Activated B cell treated with CpG ODN at 0.5 μM for 24 hours (primary cell): ENCODE measurements around the gene TMEM150C. TPM values are rescaled to one million over a fixed set of nuclear protein-coding genes. Genes with fewer than 3 reads are reported as not detected.

Experiments used
- ATAC-seq: fragments of 200-7000 bp; cut with Tn5 transposase; one replicate; pipeline ENCODE4 v1.10.0; 2021; ENCODE audit warnings: low read depth, mild to moderate bottlenecking, moderate library complexity
- CTCF ChIA-PET: fragments of 350-600 bp; sonication (Branson Sonifier 250); formaldehyde crosslinking; loops from one replicate; lab custom pipeline; 2021; ENCODE audit warnings: antibody characterized with exemption; lab: Charles Lee
- POLR2A ChIA-PET: fragments of 350-600 bp; sonication (Branson Sonifier 250); formaldehyde crosslinking; loops from one replicate; lab custom pipeline; 2021; ENCODE audit warnings: antibody characterized with exemption; lab: Charles Lee
- DNase-seq: peaks from one replicate; pipeline ENCODE4 v3.0.0; 2022
- H3K27ac Mint-ChIP-seq: one replicate; pipeline ENCODE4 v1.8.0; 2020; ENCODE audit warnings: mixed read lengths
- H3K27me3 Mint-ChIP-seq: one replicate; pipeline ENCODE4 v1.8.0; 2021; ENCODE audit warnings: mixed read lengths
- H3K36me3 Mint-ChIP-seq: one replicate; pipeline ENCODE4 v1.8.0; 2021; ENCODE audit warnings: low read depth, mixed read lengths
- H3K4me1 Mint-ChIP-seq: one replicate; pipeline ENCODE4 v1.8.0; 2021; ENCODE audit warnings: mixed read lengths
- H3K4me3 Mint-ChIP-seq: one replicate; pipeline ENCODE4 v1.8.0; 2020; ENCODE audit warnings: mild to moderate bottlenecking, mixed read lengths
- H3K9me3 Mint-ChIP-seq: one replicate; pipeline ENCODE4 v1.8.0; 2020; ENCODE audit warnings: mixed read lengths
- intact Hi-C: fragments of 100-400 bp; cut with micrococcal nuclease; formaldehyde crosslinking; loops from one replicate; pipeline ENCODE4 v1.15.1; 2024
- total RNA-seq: library from RNA; stranded (reverse); gene quantifications from 2 replicates; pipeline ENCODE4 v1.2.3, GENCODE V29; 2022
- TF ChIP-seq, protein P1 (sequence below): fragments of 200-600 bp; IDR thresholded peaks from one replicate; pipeline ENCODE4 v1.8.0; 2022; ENCODE audit warnings: antibody characterized with exemption, mild to moderate bottlenecking

TMEM150C gene
- total RNA-seq, 1 donor from 2014 or later: not detected

DNA sequence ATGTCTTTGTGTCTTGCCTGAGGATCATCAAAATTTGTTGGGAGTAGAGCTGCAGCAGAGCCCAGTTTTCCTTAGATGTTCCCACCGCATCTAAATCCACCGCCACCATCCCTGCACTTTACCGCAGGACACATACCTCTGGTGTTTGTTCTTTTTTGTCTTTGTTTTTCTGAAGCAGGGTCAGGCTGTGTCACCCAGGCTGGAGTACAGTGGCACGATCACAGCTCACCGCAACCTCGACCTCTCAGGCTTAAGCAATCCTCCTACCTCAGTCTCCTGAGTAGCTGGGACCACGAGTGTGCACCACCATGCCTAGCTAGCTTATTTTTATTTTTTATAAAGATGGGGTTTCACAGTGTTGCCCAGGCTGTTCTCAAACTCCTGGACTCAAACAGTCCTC lies 126.8 kb downstream of the TMEM150C start:
- Mint-ChIP-seq H3K4me1 (peaks cover 43% of the 10 kb centered on the region), H3K27me3 (no peaks in the 10 kb centered on the region), H3K9me3 (no peaks in the 10 kb centered on the region), H3K4me3 (no peak overlapping the region), H3K27ac (no peak overlapping the region), H3K36me3 (peaks cover 40% of the 10 kb centered on the region)
- ATAC-seq: no peak
- no peak for DNase-seq
- TF ChIP-seq, protein P1, sequence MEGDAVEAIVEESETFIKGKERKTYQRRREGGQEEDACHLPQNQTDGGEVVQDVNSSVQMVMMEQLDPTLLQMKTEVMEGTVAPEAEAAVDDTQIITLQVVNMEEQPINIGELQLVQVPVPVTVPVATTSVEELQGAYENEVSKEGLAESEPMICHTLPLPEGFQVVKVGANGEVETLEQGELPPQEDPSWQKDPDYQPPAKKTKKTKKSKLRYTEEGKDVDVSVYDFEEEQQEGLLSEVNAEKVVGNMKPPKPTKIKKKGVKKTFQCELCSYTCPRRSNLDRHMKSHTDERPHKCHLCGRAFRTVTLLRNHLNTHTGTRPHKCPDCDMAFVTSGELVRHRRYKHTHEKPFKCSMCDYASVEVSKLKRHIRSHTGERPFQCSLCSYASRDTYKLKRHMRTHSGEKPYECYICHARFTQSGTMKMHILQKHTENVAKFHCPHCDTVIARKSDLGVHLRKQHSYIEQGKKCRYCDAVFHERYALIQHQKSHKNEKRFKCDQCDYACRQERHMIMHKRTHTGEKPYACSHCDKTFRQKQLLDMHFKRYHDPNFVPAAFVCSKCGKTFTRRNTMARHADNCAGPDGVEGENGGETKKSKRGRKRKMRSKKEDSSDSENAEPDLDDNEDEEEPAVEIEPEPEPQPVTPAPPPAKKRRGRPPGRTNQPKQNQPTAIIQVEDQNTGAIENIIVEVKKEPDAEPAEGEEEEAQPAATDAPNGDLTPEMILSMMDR: no peak
- intact Hi-C loops: no loop called here
- POLR2A ChIA-PET: interaction anchor here (0.6 to 0.7 kb wide), 3 partner anchors 8 to 18 kb away, joined by 3 to 11 read pairs (median 3); no protein-coding TSS in a partner anchor
- CTCF ChIA-PET: no interaction called here

DNA sequence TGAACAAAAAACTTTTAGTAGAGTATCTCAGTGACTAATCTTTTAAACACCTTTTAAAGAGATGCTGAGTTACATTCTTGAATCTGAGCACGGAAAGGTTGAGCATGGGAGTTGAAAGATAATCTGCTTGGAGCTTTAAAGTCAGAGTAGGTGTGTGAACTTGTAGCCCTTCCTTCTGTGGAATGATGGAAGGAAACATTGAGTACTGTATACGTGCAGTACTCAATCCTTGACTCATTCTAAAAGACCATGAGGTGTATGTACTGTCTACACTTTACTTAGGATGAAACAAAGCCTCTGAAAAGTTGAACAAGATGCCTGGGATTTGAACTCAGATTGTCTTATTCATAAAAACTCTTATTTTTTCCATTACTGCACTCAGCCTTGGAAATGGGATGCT lies 128.0 kb downstream of the TMEM150C start:
- intact Hi-C loops: no loop called here
- peaks cover 37% of the 10 kb centered on the region for H3K4me1 Mint-ChIP-seq
- DNase-seq: no peak
- H3K27ac Mint-ChIP-seq: no peak overlapping the region
- no peaks in the 10 kb centered on the region for H3K27me3 Mint-ChIP-seq
- H3K4me3 Mint-ChIP-seq: no peak overlapping the region
- TF ChIP-seq, protein P1: no peak
- ChIA-PET CTCF (no interaction called here), POLR2A (no interaction called here)
- H3K9me3 Mint-ChIP-seq: no peaks in the 10 kb centered on the region
- no peak for ATAC-seq
- peaks cover 43% of the 10 kb centered on the region for H3K36me3 Mint-ChIP-seq

Other genes starting within 250 kb of the TMEM150C start
- 300 and 350 TPM in 2 replicates for gene HNRNPD, start 188.0 kb downstream of the TMEM150C start, total RNA-seq
- gene HNRNPDL, start 131.5 kb downstream of the TMEM150C start, total RNA-seq: 432 and 439 TPM in 2 replicates
- gene ENOPH1, start 131.4 kb downstream of the TMEM150C start, total RNA-seq: 24.6 and 26.0 TPM in 2 replicates
- gene SCD5, start 236.8 kb upstream of the TMEM150C start, total RNA-seq: not detected in 2 replicates